HL-60 (cell line): ENCODE measurements around the gene CYP1B1.
"Not testable (repeated sequence)": the region's sequence is repeated elsewhere in the genome, so short reads cannot be mapped to it uniquely, and the experiment has no call there.

Experiments
- DNase-seq, 2 experiments: peaks; one replicate each; pipeline ENCODE4 v3.0.0-alpha.2; 2010 to 2020; ENCODE audit warnings: low read depth in 1 of 2, low spot score in 1 of 2
- H3K27ac ChIP-seq: fragments of 250-450 bp; sonication (Bioruptor Pico); replicated peaks from 2 replicates; pipeline ENCODE4 v1.5.1; 2020; ENCODE audit warnings: mild to moderate bottlenecking, moderate library complexity
- H3K27me3 ChIP-seq: fragments of 250-450 bp; sonication (Bioruptor Pico); 2 replicates; pipeline ENCODE4 v1.5.1; 2021; ENCODE audit warnings: mild to moderate bottlenecking, moderate library complexity; ENCODE audit not compliant: insufficient read depth, poor library complexity, severe bottlenecking
- H3K4me3 ChIP-seq: replicated peaks from 2 replicates; pipeline ENCODE4 v1.5.1; 2011; ENCODE audit warnings: mild to moderate bottlenecking, control low read depth, low read length; ENCODE audit not compliant: insufficient read depth
- GABPA ChIP-seq: IDR thresholded peaks from 2 replicates; pipeline ENCODE4 v1.6.1; 2012; ENCODE audit warnings: low read depth
- POLR2AphosphoS5 ChIP-seq: IDR thresholded peaks from 2 replicates; pipeline ENCODE4 v1.6.1; 2012; ENCODE audit warnings: low read depth
- SPI1 ChIP-seq: IDR thresholded peaks from 2 replicates; pipeline ENCODE4 v1.6.1; 2012; ENCODE audit warnings: low read depth, mild to moderate bottlenecking, borderline replicate concordance
- TF ChIP-seq, protein P1 (sequence below): IDR thresholded peaks from one replicate; pipeline ENCODE4 v1.5.1; 2011; ENCODE audit warnings: low read length, control low read depth, inconsistent platforms; ENCODE audit not compliant: insufficient read depth
- TF ChIP-seq, protein P2 (sequence below): IDR thresholded peaks from 2 replicates; pipeline ENCODE4 v1.6.1; 2012; ENCODE audit warnings: low read depth; ENCODE audit not compliant: insufficient replicate concordance

CYP1B1 gene

DNA sequence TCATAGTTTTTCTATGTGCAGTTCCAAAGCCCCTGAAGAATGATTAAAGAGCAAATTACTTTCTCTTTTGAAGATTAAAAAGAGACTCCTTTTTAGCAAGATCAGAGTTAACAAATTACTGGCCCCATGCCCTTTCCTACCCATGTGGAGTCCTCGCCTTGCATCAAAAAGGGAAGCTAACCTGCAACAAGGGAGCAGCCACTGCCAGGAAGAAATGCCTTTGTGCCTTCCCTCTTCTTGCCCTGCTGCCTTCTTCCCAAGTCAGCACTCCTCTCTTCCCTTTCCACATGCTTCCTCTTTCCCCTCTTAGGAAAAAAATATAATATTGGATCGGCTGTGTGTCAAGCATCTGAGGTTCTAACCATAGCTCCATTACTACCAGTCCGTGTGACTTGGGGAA lies 37.1 kb upstream of the CYP1B1 start:
- Histone ChIP-seq H3K4me3 (no peak overlapping the region), H3K27ac (peak overlapping the region; percentile 60), H3K27me3 (no peaks in the 10 kb centered on the region)
- DNase-seq: peak in 1 of 2 experiments; percentile 68
- TF ChIP-seq POLR2AphosphoS5 (no peak), GABPA (no peak), SPI1 (no peak)
- TF ChIP-seq, protein P1, sequence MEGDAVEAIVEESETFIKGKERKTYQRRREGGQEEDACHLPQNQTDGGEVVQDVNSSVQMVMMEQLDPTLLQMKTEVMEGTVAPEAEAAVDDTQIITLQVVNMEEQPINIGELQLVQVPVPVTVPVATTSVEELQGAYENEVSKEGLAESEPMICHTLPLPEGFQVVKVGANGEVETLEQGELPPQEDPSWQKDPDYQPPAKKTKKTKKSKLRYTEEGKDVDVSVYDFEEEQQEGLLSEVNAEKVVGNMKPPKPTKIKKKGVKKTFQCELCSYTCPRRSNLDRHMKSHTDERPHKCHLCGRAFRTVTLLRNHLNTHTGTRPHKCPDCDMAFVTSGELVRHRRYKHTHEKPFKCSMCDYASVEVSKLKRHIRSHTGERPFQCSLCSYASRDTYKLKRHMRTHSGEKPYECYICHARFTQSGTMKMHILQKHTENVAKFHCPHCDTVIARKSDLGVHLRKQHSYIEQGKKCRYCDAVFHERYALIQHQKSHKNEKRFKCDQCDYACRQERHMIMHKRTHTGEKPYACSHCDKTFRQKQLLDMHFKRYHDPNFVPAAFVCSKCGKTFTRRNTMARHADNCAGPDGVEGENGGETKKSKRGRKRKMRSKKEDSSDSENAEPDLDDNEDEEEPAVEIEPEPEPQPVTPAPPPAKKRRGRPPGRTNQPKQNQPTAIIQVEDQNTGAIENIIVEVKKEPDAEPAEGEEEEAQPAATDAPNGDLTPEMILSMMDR: no peak
- TF ChIP-seq, protein P2, sequence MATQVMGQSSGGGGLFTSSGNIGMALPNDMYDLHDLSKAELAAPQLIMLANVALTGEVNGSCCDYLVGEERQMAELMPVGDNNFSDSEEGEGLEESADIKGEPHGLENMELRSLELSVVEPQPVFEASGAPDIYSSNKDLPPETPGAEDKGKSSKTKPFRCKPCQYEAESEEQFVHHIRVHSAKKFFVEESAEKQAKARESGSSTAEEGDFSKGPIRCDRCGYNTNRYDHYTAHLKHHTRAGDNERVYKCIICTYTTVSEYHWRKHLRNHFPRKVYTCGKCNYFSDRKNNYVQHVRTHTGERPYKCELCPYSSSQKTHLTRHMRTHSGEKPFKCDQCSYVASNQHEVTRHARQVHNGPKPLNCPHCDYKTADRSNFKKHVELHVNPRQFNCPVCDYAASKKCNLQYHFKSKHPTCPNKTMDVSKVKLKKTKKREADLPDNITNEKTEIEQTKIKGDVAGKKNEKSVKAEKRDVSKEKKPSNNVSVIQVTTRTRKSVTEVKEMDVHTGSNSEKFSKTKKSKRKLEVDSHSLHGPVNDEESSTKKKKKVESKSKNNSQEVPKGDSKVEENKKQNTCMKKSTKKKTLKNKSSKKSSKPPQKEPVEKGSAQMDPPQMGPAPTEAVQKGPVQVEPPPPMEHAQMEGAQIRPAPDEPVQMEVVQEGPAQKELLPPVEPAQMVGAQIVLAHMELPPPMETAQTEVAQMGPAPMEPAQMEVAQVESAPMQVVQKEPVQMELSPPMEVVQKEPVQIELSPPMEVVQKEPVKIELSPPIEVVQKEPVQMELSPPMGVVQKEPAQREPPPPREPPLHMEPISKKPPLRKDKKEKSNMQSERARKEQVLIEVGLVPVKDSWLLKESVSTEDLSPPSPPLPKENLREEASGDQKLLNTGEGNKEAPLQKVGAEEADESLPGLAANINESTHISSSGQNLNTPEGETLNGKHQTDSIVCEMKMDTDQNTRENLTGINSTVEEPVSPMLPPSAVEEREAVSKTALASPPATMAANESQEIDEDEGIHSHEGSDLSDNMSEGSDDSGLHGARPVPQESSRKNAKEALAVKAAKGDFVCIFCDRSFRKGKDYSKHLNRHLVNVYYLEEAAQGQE: no peak

DNA sequence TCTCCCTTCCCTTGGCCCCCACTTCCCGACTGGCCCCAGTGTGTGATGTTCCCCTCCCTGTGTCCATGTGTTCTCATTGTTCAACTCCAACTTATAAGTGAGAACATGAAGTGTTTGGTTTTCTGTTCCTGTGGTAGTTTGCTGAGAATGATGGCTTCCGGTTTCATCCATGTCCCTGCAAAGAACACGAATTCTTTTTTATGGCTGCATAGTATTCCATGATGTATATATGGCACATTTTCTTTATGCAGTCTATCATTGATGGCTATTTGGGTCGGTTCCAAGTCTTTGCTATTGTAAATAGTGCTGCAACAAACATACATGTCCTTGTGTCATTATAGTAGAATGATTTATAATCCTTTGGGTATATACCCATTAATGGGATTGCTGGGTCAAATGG lies 35.4 kb upstream of the CYP1B1 start:
- H3K4me3 ChIP-seq, DNase-seq, H3K27ac ChIP-seq, H3K27me3 ChIP-seq: not testable (repeated sequence)

DNA sequence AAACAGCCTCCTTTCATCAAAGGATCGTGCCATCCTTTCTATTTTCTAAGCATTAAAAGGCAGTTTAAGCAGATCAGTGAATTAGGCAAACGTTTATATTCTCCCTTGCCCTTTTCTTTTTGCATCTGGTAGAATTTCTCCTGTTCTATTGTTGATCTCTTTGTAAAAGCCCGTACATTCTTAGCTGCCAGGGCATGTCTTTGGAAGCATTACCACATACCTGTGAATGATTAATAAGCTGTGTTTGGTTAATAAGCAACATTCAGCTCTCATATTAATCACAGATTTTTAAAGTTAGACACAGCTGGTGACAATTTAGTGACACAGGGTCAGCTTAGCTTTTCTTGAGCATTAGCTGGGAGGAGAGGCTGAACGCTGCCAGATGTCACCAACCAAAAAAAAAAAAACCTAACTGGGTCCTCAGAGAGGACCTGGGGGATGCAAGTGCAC lies 33.8 kb upstream of the CYP1B1 start:
- no peak overlapping the region for H3K27ac ChIP-seq
- no peak for DNase-seq
- no peak for TF ChIP-seq GABPA
- TF ChIP-seq, protein P1: no peak
- no peak for TF ChIP-seq POLR2AphosphoS5
- TF ChIP-seq SPI1: no peak
- TF ChIP-seq, protein P2: no peak

DNA sequence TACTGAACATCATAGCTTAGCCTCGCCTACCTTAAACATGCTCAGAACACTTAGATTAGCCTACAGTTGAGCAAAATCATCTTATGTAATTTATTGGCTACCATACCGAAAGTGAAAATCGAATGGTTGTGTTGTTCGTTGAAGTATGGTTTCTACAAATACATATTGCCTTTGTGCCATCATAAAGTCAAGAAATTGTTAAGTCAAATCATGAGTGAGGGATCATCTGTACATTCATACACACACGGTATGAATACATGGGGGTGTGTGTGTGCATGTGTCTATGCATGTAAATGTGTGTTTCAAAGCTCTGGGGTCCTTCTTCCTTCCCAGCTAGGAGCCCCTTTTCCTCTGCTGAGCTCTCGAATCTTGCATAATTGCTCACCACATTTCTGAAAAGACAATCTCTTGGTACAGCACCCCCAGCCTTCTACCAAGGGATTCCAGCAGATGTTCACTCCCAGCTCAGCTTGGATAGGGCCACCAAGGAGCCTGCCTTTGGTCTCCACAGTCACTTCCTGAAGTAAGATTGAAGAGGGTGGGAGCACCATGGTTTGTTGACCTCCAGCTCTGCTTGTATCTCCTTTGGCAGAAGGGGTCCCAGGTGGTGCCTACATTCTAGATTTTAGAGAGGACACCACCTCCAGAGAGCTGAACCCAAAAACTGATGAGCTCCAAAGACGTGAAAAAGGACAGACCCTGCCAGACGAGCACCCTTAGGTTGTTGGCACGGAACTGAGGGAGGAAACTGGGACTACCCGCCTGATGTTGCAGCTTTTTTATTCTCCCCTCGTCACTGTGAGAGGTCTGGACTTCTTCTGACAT lies 33.2 kb upstream of the CYP1B1 start:
- H3K27ac ChIP-seq: no peak overlapping the region
- H3K4me3 ChIP-seq: no peak overlapping the region
- no peaks in the 10 kb centered on the region for H3K27me3 ChIP-seq
- DNase-seq: no peak
- TF ChIP-seq GABPA (no peak), SPI1 (no peak), POLR2AphosphoS5 (no peak)
- TF ChIP-seq, protein P2: no peak
- TF ChIP-seq, protein P1: no peak

More for the DNA sequence above, 33.8 kb upstream of the CYP1B1 start:
- Histone ChIP-seq H3K4me3 (no peak overlapping the region), H3K27me3 (no peaks in the 10 kb centered on the region)
